GM18951 (cell line): Measurements from ENCODE around the gene ZSCAN20.

Source experiments
- POLR2A ChIP-seq: IDR thresholded peaks from 4 replicates; pipeline ENCODE4 v1.6.1; 2011; ENCODE audit warnings: mild to moderate bottlenecking; ENCODE audit not compliant: insufficient read length, insufficient read depth; ENCODE audit errors: extremely low read depth
- in situ Hi-C: fragments of 300-500 bp; cut with MboI; formaldehyde crosslinking; loops from one replicate; pipeline ENCODE4 v1.12.0; 2022; ENCODE audit warnings: low sequenced_read_pairs, mixed read lengths, inconsistent platforms; ENCODE audit not compliant: unreplicated experiment

ZSCAN20 gene

GRCh38 chr1:33515112-33515511 is 42.7 kb downstream of the ZSCAN20 start:
- in situ Hi-C loops = no loop called here
- no peak for TF ChIP-seq POLR2A

GRCh38 chr1:33515607-33516006 is 43.2 kb downstream of the ZSCAN20 start:
- no peak for TF ChIP-seq POLR2A
- in situ Hi-C loops = no loop called here

- TF ChIP-seq POLR2A = no peak
- in situ Hi-C loops = no loop called here
Observed at GRCh38 chr1:33516428-33516827, 44.0 kb downstream of the ZSCAN20 start.

- in situ Hi-C loops = no loop called here
- no peak for TF ChIP-seq POLR2A
Observed at GRCh38 chr1:33516891-33517567, 44.6 kb downstream of the ZSCAN20 start.

- in situ Hi-C loops = no loop called here
- TF ChIP-seq POLR2A = no peak
Observed at GRCh38 chr1:33517596-33518250, 45.3 kb downstream of the ZSCAN20 start.

- in situ Hi-C loops = no loop called here
- no peak for TF ChIP-seq POLR2A
Observed at GRCh38 chr1:33519240-33519884, 46.9 kb downstream of the ZSCAN20 start.

- TF ChIP-seq POLR2A = no peak
- in situ Hi-C loops = no loop called here
Observed at GRCh38 chr1:33524586-33524985, 52.1 kb downstream of the ZSCAN20 start.

GRCh38 chr1:33527934-33528333 is 55.5 kb downstream of the ZSCAN20 start:
- in situ Hi-C loops = no loop called here
- no peak for TF ChIP-seq POLR2A

GRCh38 chr1:33529957-33530356 is 57.5 kb downstream of the ZSCAN20 start:
- TF ChIP-seq POLR2A = no peak
- in situ Hi-C loops = no loop called here

- in situ Hi-C loops = no loop called here
- TF ChIP-seq POLR2A = no peak
Observed at GRCh38 chr1:33532250-33532649, 59.8 kb downstream of the ZSCAN20 start.

- TF ChIP-seq POLR2A = no peak
- in situ Hi-C loops = no loop called here
Observed at GRCh38 chr1:33532936-33533335, 60.5 kb downstream of the ZSCAN20 start.

- in situ Hi-C loops = no loop called here
- no peak for TF ChIP-seq POLR2A
Observed at GRCh38 chr1:33535334-33535733, 62.9 kb downstream of the ZSCAN20 start.

GRCh38 chr1:33537885-33538284 is 65.4 kb downstream of the ZSCAN20 start:
- in situ Hi-C loops = no loop called here
- TF ChIP-seq POLR2A = no peak

- in situ Hi-C loops = no loop called here
- TF ChIP-seq POLR2A = no peak
Observed at GRCh38 chr1:33541966-33542365, 69.5 kb downstream of the ZSCAN20 start.
